NCI-H524 treated with DMSO at 0.1 percent for 48 hours (cell line): Measurements from ENCODE around the gene COL15A1.

Experiments
- DNase-seq: peaks from one replicate; lab custom pipeline; 2025; lab: John Stamatoyannopoulos, UW

The COL15A1 gene

DNA sequence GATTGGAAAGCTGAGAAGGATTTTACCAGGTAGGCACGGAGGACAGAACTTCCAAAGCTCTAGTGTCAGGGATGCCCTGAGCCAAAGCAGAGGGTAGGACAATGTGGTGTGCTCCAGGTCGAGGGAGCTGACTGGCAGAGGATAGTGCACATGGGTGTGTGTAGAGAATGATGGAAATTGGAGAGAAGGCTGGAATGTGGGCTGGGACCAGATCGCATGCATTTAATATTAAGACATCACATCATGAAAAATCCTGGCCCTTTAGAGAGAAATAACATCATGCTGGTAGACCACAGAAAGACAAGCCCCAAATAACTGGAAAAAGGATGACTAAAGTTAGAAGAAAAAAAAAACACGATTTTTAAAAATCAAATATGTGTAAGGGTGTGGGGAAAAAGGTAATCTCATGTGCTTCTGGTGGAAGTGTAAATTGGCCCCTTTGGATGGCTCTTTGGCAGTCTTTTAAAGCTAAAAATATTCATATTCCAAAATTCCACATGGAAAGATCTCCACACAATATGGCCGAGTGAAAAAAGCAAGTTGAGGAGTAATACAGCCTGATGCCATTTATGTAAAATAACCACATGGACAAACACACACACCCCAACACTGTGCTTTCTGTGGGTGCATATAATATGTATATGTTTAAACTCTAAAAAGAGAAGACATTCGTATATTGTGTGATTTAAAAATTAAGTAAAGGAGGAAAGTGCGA lies 94.2 kb downstream of the COL15A1 start:
- DNase-seq = no peak

DNA sequence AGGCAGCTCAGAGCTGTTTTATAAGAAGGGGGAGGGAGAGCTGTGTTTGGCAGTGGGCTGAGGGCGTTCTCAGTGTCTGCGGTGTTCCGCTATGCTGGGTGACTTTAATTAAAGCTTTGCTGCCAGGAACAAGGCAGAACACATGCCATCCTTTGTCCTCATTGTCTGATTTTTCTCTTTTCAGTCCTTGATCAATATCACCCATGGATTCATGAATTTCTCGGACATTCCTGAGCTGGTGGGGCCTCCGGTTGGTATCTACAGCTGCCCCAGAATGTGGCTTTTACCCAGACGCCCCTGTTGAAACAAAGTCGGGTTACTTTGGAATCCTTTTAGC lies 94.7 kb downstream of the COL15A1 start:
- DNase-seq = no peak

DNA sequence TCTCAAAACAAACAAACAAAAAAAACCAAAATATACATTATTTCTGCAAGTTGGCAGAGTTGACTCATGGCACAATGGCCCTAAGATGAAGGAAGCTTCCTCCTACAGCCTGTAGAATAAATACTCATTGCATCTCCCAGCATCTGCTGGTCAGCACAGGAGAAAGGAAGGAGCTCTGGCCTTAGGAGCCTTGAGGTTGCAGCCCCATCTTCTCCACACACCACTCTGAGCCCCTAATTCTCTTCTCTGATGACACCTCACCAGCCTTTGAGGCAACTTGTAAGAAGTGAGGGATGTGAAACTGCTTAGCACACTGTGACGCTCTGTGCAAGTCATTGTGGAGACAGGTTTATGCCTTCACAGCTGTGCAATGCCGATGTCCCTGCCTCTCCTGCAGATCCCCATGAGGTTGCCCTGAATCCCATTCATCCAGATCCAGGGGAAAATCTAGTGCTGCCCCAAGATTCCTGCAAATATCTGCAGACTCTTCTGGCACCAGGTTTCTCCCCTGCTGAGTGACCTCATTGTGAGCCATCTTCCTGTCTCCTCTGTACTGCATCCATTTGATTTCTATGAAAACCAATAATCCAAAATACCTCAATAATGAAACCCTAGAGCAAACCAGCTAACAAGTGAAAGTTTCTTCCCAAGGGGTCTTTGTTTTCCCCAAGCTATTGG lies 95.9 kb downstream of the COL15A1 start:
- DNase-seq = no peak

DNA sequence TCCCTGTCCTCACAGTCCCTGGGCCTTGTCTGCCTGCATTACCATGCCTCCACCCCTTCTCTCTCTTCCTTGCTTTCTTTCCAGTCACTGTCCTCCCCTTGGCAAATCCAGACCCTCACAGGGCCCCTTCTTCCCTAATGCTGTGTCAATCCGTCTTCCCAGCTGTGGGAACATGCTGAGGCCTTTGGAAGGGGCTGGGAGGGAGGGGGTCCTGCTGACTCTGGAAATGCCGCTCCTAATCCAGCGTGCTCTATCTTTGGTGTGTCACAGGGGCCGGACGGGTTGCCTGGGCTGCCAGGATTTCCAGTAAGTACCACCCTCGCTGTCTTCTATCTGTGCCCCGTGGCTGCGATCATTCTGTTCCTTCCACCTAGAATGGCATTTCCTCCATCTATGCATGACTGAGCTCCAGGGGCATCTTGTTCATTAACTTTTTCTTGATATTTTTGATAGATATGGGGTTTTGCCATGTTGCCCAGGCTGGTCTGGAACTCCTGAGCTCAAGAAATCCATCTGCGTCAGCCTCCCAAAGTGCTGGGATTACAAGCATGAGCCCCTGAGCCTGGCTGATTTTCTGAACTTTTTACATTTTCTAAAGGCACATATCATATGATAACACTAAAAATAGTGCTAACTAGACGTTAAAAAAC lies 96.7 kb downstream of the COL15A1 start:
- DNase-seq = no peak

DNA sequence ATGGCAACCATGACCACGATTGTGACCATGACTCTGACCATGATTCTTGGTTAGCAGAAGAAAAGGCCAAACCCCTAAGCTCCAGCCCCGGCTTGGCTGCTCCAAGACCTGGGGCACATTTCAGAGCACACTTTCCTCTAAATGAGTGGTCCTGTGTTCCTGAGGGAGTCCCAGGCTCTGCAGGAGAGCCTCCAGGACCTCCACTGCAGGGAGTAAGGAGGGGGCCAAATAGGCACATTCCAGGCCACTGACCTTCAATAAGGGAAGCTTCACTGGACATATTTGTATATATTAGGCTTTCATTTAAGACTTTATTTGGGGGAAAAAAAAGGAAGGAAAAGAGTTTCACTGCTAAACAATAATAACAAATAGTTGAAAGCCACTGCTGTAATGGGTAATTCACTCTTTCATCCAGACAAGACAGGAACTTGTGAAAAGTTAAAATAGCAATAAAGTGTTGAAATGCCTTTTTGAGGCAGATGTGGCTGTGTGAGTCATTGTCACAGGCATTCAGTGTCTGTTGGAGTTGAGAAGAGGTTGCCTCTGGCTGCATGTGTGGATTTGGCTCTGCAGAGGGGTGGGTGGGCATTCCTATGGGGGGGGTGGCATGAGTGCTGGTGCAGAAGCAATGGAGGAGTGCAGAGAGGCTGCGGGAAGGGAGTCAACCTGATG lies 97.3 kb downstream of the COL15A1 start:
- no peak for DNase-seq

DNA sequence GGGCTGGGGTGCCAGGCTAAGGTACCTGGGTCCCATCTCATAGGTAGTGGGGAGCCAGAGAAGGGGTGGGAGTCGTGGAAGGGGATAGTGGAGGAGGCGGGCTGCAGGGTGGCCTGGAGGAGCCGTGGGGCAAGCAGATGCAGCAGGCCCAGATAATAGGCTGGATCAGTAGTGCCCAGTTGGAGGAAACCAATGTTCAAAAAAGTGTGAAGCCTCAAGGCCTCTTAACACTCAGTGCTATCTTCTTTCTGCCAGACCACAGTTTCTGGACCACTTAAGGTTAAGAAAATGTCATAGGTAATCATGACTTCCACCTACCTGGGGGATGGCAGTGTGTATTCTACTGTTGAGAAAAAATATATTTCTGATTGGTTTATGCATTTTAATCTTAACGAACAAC lies 97.9 kb downstream of the COL15A1 start:
- no peak for DNase-seq

DNA sequence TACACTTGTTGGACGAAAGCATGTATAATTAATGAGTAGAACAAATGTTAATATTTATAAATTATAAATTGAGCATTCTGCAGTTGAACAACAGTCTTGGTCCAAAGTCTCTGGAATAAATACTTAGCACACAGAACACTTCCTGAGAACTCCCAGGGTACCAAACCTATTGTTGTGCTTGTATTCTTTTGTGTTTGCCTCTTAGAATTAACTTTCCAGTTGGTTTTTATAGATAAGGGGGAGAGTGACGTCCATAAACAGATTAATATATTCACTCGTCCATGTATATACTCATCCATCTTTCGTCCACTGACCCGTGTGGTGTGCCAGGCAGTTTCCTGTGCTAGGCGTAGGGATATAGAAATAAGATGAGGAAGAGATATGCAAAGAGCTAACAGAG lies 98.9 kb downstream of the COL15A1 start:
- DNase-seq = no peak

DNA sequence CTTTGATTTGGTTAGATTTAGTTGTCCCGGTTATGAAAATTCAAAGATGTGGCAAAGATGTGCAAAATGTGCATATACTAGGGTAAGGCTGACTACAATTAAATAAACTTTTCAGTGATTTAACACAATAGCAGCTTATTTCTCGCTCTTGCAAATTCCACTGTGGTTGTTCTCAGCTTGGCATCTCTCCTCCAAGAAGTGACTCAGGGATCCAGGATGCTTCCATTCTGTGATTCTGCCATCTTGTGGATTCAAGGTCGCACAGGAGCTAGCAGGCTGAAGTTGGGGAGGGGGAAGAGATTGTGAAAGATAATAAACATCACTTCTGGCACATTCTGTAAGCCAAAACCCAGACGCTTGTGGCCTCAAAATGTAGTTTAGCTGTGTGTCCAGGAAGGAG lies 101.1 kb downstream of the COL15A1 start:
- no peak for DNase-seq

DNA sequence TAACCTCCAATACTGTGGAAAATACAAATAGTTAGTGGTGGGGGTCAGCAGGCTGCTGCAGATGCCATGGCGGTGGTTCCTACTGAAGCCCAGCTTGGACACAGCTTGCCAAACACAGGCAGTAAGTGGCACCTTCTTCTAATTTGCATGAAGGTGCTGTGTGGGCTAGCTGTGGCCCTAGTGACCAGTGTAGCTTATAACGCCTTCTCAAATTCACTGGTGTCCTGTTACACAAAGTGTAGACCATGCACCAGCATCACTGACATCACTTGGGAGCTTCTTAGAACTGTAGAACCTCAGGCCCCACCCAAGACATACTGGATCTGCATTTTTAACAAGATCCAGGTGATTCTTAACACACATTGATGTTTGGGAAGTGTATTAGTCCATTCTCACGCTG lies 102.4 kb downstream of the COL15A1 start:
- DNase-seq = no peak

DNA sequence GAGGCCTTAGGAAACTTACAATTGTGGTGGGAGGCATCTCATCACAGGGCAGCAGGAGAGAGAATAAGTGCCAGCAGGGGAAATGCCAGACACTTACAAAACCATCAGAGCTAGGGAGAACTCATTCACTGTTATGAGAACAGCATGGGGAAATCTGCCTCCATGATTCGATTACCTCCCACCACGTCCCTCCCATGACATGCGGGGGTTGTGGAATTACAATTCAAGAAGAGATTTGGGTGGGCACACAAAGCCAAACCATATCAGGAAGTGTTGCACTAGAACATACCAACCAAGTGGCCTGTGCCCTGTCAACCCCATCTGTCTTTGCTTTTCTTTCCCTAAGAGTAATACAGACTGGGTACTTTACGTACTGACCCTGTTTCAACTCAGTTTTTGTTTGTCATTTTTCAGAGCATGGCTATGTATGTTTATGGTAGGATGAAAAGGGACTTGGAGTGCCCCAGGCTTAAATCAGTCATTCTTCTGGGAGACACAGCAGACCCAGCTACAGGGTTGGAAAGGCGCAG lies 102.9 kb downstream of the COL15A1 start:
- DNase-seq = no peak

DNA sequence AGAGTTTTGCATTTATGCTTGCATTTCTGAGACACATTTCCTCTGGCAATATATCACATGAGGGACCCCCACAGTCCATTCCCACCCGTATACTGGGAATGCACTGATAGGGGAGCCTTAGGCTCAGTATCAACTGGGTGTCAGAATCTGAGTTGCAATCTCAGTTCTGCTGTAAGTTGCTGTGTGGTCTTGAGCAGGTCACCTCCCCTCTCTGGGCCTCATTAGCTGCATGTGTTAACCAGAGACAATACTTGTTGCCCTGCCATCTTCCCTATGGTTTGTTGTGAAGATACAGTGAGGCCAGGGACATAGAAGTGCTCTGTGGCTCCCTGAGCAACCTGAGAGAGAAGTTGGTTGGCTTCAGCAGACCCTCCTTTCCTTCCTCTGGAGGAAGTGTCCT lies 105.5 kb downstream of the COL15A1 start:
- no peak for DNase-seq

DNA sequence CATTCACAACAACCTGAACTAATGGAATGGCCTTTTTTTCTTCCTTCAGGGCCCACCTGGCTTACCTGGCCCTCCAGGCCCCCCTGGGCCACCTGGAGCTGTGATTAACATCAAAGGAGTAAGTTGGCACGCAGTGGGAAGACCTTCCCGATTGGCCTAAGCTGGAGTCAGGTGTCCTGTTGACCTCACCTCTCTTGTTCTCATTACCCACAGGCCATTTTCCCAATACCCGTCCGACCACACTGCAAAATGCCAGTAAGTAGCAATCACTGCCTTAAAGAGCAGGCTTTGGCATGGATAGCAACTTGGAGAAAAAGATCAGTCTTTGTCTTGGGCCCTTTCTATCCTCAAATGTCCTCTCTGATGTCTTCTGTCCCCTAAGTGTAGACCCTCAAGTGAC lies 105.9 kb downstream of the COL15A1 start:
- DNase-seq = no peak

DNA sequence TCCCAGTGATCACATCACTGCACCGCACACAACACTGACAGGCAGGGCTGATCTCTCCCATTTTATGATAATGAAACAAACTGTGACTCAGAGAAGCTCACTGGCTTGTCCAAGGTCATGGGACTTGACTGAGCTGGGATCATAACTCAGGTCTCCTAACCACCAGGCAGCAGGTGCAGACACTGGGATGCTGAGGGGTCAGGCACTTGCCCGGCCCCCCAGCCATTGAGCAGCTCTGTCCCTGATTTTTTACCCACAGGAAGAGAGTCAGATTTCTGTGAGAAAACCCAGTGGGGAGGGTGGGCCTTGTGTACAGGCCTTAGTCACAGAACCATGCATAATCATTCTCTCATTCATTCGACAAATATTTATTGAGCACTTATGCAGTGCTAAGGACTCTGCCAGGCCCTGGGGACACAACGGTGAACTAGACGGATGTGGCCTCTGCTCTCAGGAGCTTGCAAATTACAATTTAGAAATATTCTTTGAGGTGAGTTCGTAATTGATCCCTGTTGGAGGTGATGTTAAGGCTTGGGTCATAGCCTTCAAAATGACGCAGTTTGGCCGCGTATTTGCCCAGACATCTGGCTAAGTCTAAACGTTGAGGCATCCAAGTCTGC lies 106.7 kb downstream of the COL15A1 start:
- DNase-seq = no peak

DNA sequence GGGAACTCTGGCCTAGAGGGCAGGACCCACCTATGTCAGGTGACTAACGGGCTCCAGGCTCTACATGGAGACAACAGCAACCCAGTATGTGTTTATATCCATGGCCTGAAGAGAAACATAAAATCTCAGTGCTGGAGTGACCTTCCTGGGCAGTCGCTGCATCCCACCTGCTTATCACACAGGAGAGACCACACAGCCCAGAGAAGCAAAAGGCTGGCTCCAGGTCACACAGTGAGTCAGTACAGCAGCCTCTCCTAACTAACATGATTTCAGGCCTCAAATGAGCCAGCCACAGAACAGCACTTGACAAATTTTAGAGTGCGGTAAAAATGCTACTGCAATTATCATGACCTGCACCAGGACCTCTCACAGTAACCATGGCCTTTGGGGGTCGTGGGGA lies 107.2 kb downstream of the COL15A1 start:
- DNase-seq = no peak

DNA sequence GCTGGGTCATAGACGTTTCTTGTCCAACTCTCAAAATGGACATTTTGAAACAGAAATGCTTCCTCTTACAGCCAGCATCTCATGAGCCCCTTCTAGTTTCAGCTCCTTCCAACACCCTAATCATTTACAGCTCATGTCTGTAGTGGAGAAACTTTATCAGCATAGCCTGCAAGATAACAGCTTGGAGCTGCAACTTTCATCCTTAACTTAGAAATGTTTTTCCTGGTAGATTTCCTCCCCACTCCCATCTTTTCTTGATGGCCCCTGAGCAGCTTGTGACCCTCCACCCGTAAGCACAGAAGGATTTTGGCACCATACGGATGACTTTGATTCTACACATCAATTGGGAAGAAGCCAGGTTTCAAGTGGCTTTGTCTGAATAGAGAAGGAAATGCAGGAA lies 107.7 kb downstream of the COL15A1 start:
- DNase-seq = no peak

DNA sequence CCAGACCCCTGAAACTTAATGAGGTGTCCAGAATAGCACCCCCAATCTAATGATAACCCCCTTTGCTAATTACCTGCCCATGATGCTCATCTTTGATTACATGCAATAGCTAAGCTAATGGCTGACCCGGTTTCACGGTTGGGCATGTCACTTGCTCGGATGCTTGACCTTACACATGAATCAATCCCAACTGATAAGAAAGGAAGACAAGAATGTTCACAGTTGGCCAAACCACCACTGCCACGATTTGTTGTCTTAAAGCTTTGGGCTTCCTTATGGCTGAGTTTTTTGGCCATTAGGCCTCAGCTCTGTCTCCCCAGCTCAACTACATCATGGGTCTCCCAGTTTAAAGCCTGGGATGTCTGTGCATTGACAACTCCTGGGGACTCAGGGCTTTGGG lies 108.1 kb downstream of the COL15A1 start:
- DNase-seq = no peak

DNA sequence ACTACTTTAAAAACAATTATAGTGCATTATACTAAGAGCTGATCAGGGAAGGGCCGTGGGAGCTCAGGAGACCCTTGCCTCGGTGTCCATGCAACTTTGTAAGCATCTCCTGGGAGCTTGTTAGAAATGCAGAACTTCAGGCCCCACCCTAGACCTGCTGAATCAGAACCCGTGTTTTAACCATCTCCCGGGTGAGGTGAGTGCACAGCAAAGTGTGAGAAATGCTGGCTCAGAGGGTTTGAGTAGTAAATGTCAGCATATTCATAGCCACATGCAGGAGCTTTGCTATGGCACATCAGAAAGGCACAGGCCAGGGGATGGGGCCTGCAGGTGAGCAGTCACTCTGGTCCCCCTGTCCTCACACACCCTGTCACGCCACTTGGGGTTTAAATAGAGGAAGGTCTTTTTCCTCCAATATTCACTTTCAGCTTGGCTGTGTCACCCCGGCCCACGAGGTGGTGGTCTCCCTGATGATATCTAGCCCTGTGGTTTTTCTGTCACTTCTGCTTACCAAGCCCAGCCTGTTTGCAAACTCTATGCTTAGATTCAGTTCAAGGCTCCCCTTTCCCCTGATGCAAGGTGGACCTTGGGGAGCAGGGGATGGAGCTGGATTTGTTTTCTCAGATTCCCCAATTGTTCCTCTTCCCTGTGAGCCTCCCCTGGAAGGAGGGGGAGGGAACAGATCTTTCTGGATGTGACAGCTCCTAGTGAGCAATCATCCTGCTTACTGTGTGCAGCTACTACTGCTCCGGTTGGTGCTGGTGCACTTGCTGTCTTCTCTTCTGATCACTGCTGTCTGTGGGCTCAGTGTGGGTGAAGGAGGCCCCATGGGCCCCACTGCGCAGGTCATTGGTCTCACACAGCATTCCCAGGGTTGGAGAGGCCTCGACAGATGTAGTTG lies 109.4 kb downstream of the COL15A1 start:
- DNase-seq = no peak

DNA sequence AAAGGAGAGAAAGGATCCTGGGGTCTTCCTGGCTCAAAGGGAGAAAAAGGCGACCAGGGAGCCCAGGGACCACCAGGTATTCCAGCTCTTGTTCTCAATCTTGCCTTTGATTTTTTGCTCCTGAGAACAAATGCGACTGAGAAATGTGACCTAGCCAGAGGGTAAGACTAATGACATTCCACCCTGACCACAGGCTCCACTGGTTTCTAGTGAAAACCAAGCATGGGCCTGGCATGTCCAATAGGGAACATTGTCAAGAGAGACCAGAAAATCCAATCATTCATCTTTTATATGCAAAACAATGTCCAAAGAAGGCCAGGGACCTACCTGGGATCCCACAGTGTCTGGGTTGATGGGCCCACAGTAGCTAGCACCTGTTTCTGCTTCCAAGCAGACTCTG lies 110.9 kb downstream of the COL15A1 start:
- no peak for DNase-seq

DNA sequence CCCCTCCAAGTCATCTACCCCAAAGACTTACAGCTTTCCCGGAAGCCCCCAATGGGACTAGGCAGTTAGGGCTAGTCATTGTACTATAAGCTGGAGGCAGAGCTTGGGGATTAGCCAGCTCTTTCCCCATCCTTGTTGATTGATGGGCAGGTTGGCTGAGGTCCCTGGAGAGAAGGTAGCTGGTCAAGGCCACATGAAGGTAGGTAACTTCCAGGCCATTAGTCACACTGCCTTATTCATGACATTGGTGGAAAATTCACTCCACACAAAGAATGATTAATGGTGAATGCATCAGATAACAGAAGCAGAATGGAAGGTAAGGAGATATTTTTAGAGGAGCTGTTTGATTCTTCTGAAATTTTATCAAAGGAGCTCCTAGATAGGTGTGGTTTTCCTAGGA lies 111.7 kb downstream of the COL15A1 start:
- no peak for DNase-seq

DNA sequence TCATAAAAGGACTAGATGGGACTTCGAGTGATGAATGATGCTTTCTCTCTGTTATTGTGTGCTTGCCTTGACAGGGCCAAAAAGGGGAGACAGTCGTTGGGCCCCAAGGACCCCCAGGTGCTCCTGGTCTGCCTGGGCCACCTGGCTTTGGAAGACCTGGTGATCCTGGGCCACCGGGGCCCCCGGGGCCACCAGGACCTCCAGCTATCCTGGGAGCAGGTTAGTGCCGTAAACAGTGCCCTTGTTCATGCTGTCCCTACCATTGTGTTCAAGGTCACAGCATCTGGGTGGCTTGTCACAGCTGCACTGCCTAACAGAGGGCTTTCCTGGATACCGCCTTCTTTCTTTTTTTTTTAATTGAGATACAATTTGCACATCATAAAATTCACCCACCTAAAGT lies 112.5 kb downstream of the COL15A1 start:
- no peak for DNase-seq
